Adrenal gland (tissue), 12 donors: ENCODE measurements around the gene ICE1. TPM values are rescaled to one million over a fixed set of nuclear protein-coding genes. Genes with fewer than 3 reads are reported as not detected.

Source experiments
- DNase-seq, 7 donors: peaks; one replicate each; pipeline ENCODE4 v3.0.0-alpha.2; 2019 to 2020
- H3K27ac ChIP-seq, 5 donors: fragments of 200-600 bp; sonication (generic) in 4 of 5; 1 replicate in 3 of 5; 2 replicates in 2 of 5; pipeline versions ENCODE4 v1.5.1 to v1.8.0; 2016 to 2020; ENCODE audit warnings: mild to moderate bottlenecking in 1 of 5
- H3K27me3 ChIP-seq: fragments of 200-600 bp; 2 replicates; pipeline ENCODE4 v1.8.0; 2021
- H3K36me3 ChIP-seq, 2 donors: fragments of 200-600 bp; replicated peaks in 1 of 2; 1 replicate in 1 of 2; 2 replicates in 1 of 2; pipeline versions ENCODE4 v1.5.1 to v1.8.0; 2018 to 2022
- H3K4me1 ChIP-seq, 2 donors: fragments of 200-600 bp; replicated peaks in 1 of 2; 1 replicate in 1 of 2; 2 replicates in 1 of 2; pipeline versions ENCODE4 v1.5.1 to v1.8.0; 2018 to 2021
- H3K4me3 ChIP-seq, 4 donors: fragments of 200-600 bp; sonication (generic) in 3 of 4; one replicate each; pipeline ENCODE4 v1.5.1; 2016 to 2018
- H3K9me3 ChIP-seq, 3 donors: fragments of 200-600 bp; sonication (generic) in 1 of 3; replicated peaks in 1 of 3; 1 replicate in 2 of 3; 2 replicates in 1 of 3; pipeline versions ENCODE4 v1.5.1 to v1.8.0; 2016 to 2021
- CTCF ChIP-seq, 6 experiments: fragments of 450-650 bp in 4 of 6; fragments of 200-600 bp in 2 of 6; sonication (generic) in 1 of 6; IDR thresholded peaks; 1 replicate in 5 of 6; 2 replicates in 1 of 6; pipeline versions ENCODE4 v1.5.1 to v1.8.0; 2016 to 2021; ENCODE audit warnings: antibody characterized with exemption in 6 of 6, mild to moderate bottlenecking in 2 of 6, moderate library complexity in 1 of 6
- POLR2A ChIP-seq, 2 donors: fragments of 450-650 bp; IDR thresholded peaks; one replicate each; pipeline ENCODE4 v1.6.1; 2017; ENCODE audit warnings: antibody characterized with exemption in 2 of 2, mild to moderate bottlenecking in 2 of 2, moderate library complexity in 1 of 2
- WGBS, 4 donors: extraction: QIAGEN DNeasy Blood & Tissue Kit in 2 of 4; methylation state at CpG; one replicate each; pipeline versions ENCODE4 v1.1.5 to v1.1.7; 2013 to 2017; 5-methylcytosine and 5-hydroxymethylcytosine counted together
- intact Hi-C, 2 donors: fragments of 100-400 bp; cut with DNase I; formaldehyde crosslinking; loops; one replicate each; pipeline versions ENCODE4 v1.14.1 to v1.15.0; 2022 to 2023
- polyA plus RNA-seq, 3 donors: library from polyadenylated mRNA; stranded (reverse); fragments of 200-250 nt in 2 of 3; fragments of 350-450 nt in 1 of 3; fragmentation: Illumina TruSeq in 1 of 3; extraction: RNeasy Lipid Tissue Mini Kit (QIAGEN cat#74804) in 1 of 3; gene quantifications; one replicate each; pipeline ENCODE4 v1.2.3, GENCODE V29; 2013 to 2014
- total RNA-seq, 9 donors: library from RNA; depleted of rRNA in 4 of 9; stranded (reverse); fragments of >200 nt in 4 of 9; fragments of 120-200 nt in 1 of 9; fragmentation: NEBNext Ultra II Directional in 1 of 9; extraction: Animal tissue kit (Norgen Biotek cat#: 25700) in 1 of 9; gene quantifications; one replicate each; pipeline versions ENCODE4 v1.1.0 to v1.2.4, GENCODE V29; 2013 to 2023
- donor health status: healthy with polysubstance abuse.
- donor health status: Bipolar disorder and iron deficiency.
- donor health status: DM: yes; HTN: yes; CAD: no.
- donor health status: DM: no; HTN: no; CAD: no.
- donor health status: DM: no; HTN: no; CAD: no.
- donor health status: DM: yes; HTN: yes; CAD: no.

The ICE1 gene
- total and polyA plus RNA-seq, 12 donors = 6.0 to 33.7 (median 21.2) TPM

GRCh38 chr5:5414999-5415398, 7.5 kb upstream of the ICE1 start:
- 82 to 90% (median 87%) methylated on average over 5 of the region's 5 CpGs for WGBS, 4 donors
- H3K36me3 ChIP-seq = no peaks in the 10 kb centered on the region
- no peak overlapping the region for H3K4me3 ChIP-seq
- intact Hi-C loops = loop anchor here in 1 of 2 donors (5.0 to 10.0 kb wide), 2 partner anchors 273 to 540 kb away; partner anchors contain the start of gene ADAMTS16
- no peaks in the 10 kb centered on the region for H3K27me3 ChIP-seq
- TF ChIP-seq CTCF (IDR thresholded peaks at IDR 0.05) = no peak
- no peak for TF ChIP-seq POLR2A (IDR thresholded peaks at IDR 0.05)
- H3K4me1 ChIP-seq = no peaks in the 10 kb centered on the region
- no peak overlapping the region for H3K27ac ChIP-seq
- no peak for DNase-seq
- H3K9me3 ChIP-seq = no peaks in the 10 kb centered on the region

GRCh38 chr5:5416733-5417132, 5.7 kb upstream of the ICE1 start:
- WGBS, 4 donors = 45 to 75% (median 69%) methylated on average over 2 of the region's 2 CpGs
- Histone ChIP-seq H3K4me1 (peaks cover 0 to 8% of the 10 kb centered on the region in 2 donors), H3K4me3 (no peak overlapping the region), H3K27me3 (no peaks in the 10 kb centered on the region), H3K27ac (no peak overlapping the region), H3K9me3 (no peaks in the 10 kb centered on the region), H3K36me3 (no peaks in the 10 kb centered on the region)
- intact Hi-C loops = loop anchor here in 1 of 2 donors (5.0 to 10.0 kb wide), 2 partner anchors 274 to 542 kb away; partner anchors contain the start of gene ADAMTS16
- DNase-seq = no peak
- TF ChIP-seq POLR2A (IDR thresholded peaks at IDR 0.05) (no peak), CTCF (IDR thresholded peaks at IDR 0.05) (no peak)

GRCh38 chr5:5418006-5418405, 4.5 kb upstream of the ICE1 start:
- no peak for DNase-seq
- TF ChIP-seq POLR2A (IDR thresholded peaks at IDR 0.05) = no peak
- no peak for TF ChIP-seq CTCF (IDR thresholded peaks at IDR 0.05)
- Histone ChIP-seq H3K9me3 (no peaks in the 10 kb centered on the region), H3K4me3 (no peak overlapping the region), H3K4me1 (peaks cover 0 to 8% of the 10 kb centered on the region in 2 donors), H3K27ac (no peak overlapping the region), H3K27me3 (no peaks in the 10 kb centered on the region), H3K36me3 (no peaks in the 10 kb centered on the region)
- WGBS, 4 donors = 83 to 95% (median 84%) methylated on average over 3 of the region's 3 CpGs
- intact Hi-C loops = loop anchor here in 1 of 2 donors (5.0 to 10.0 kb wide), 2 partner anchors 276 to 543 kb away; partner anchors contain the start of gene ADAMTS16

- no peak overlapping the region for H3K27ac ChIP-seq
- no peaks in the 10 kb centered on the region for H3K27me3 ChIP-seq
- 89 to 94% (median 90%) methylated on average over 7 of the region's 7 CpGs for WGBS, 4 donors
- H3K36me3 ChIP-seq = no peaks in the 10 kb centered on the region
- no peak for TF ChIP-seq CTCF (IDR thresholded peaks at IDR 0.05)
- no peak for TF ChIP-seq POLR2A (IDR thresholded peaks at IDR 0.05)
- intact Hi-C loops = loop anchor here in 1 of 2 donors (5.0 to 10.0 kb wide), 2 partner anchors 276 to 544 kb away; partner anchors contain the start of gene ADAMTS16
- no peak overlapping the region for H3K4me3 ChIP-seq
- no peak for DNase-seq
- H3K9me3 ChIP-seq = no peaks in the 10 kb centered on the region
- peaks cover 7 to 15% of the 10 kb centered on the region in 2 donors for H3K4me1 ChIP-seq
Observed at GRCh38 chr5:5418764-5419163, 3.7 kb upstream of the ICE1 start.
